PC-9 (cell line): ENCODE data around the gene EIF2S2.

Experiments used
- CTCF ChIP-seq: fragments of 200-600 bp; sonication (generic); conservative IDR thresholded peaks from 2 replicates; pipeline ENCODE4 v1.6.1; 2017; ENCODE audit warnings: mixed run types, antibody characterized with exemption, mild to moderate bottlenecking, moderate library complexity
- EZH2 ChIP-seq: fragments of 200-600 bp; sonication (generic); IDR thresholded peaks from 2 replicates; pipeline ENCODE4 v1.8.0; 2017; ENCODE audit warnings: antibody characterized with exemption, low read depth

GRCh38 chr20:34065260-34065659 lies 46.8 kb downstream of the EIF2S2 start:
- TF ChIP-seq CTCF (no peak), EZH2 (no peak)
